HG03064 (cell line): ENCODE results near the gene GPR15.

ENCODE experiments used
- ATAC-seq: cut with Tn5 transposase; IDR thresholded peaks from one replicate; pipeline ENCODE4 v1.9.1; 2021; ENCODE audit warnings: low read depth; ENCODE audit not compliant: unreplicated experiment

GPR15 gene

GRCh38 chr3:98529856-98530459, 1.8 kb upstream of the GPR15 start:
- no peak for ATAC-seq

DNA sequence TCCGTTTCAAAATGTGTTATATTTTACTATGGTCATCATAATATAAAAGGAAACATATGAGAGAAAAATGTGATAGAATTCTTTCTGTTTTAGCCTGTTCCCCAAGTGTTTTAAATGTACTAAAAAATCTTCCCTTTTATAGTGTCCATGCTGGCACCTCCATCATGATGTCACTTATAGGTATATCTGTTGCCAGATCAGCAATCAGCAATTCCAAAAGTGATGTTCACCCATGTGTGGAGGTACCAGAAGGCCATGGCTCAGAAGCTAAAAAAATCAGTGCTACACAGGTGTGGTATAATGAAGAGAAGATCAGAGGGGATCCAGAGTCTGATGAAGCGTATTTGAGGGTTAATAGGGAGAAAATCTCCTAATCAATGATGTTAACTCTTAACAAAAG, 1.1 kb upstream of the GPR15 start:
- no peak for ATAC-seq

DNA sequence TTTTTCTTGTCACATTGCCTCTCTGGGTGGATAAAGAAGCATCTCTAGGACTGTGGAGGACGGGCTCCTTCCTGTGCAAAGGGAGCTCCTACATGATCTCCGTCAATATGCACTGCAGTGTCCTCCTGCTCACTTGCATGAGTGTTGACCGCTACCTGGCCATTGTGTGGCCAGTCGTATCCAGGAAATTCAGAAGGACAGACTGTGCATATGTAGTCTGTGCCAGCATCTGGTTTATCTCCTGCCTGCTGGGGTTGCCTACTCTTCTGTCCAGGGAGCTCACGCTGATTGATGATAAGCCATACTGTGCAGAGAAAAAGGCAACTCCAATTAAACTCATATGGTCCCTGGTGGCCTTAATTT, 478 bp downstream of the GPR15 start:
- ATAC-seq = no peak

- ATAC-seq = no peak
Observed at GRCh38 chr3:98532709-98533571, 1.2 kb downstream of the GPR15 start.

GRCh38 chr3:98534168-98534567, 2.4 kb downstream of the GPR15 start:
- no peak for ATAC-seq

DNA sequence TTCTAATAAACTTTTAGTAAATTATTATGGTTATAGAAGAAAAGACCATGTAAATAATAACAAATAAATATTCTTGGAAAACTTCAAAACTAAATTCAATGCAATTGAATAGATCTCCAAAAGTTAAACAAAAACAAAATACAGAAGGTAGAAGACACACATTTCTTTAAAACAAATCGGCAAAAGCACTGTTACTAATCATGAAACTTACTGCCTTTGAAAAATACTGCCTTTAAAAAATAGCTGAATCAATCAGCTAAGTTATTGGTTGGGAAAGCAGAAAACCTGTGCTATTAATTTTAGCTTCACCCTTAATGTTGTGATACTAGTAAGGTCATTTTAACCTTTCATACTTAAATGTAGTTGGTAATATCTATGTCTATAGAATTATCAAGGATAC, 3.0 kb downstream of the GPR15 start:
- no peak for ATAC-seq

DNA sequence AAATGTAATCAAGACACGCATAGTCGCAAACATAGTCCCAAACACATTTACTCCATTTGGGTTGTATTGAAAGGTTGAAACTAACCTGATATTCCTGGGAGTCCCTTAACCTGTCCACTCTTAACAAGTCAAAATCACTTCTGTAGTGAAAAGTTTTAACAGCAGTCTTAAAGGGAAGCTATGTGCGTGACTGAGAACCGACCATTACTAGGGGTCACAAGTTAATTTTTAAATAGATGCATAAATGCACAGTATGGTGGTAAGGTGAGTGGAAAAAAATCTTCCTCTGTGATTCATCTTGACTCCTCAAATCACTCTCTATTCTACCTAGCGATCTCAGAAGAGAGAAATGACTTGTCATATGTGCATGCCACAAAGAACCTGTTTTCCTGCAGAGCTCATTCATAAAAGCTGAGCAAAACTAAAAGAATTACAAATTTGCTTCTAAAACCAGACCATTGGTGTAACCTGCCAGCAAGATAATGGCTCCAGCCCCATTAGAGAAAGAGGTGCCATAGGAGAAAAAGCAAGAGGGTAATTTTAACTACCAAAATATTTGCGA, 4.8 kb downstream of the GPR15 start:
- peak; percentile 74 for ATAC-seq

GRCh38 chr3:98540346-98540745, 8.6 kb downstream of the GPR15 start:
- ATAC-seq = peak; percentile 42

- ATAC-seq = no peak
Observed at GRCh38 chr3:98541695-98542094, 9.9 kb downstream of the GPR15 start.

DNA sequence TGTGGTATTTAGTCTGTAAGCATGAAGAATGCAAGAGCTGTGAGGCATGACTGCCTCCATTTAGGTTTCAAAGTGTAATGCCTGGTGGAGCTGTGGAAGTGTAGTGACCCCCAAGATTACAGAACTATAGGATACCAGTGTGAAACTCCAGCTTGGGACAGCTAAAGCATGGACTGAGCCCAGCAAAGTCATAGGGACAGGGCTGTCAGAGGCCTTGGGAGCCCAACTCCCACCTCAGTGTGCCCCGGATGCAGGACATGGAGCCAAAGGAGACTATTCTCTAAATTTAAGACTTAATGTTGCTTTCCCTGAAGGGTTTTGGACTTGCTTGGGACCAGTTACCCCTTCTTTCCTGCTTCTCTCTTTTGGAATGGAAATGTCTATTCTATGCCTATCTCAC, 10.8 kb downstream of the GPR15 start:
- ATAC-seq = no peak

GRCh38 chr3:98545940-98546339, 14.2 kb downstream of the GPR15 start:
- ATAC-seq = no peak

GRCh38 chr3:98548544-98548943, 16.8 kb downstream of the GPR15 start:
- no peak for ATAC-seq

DNA sequence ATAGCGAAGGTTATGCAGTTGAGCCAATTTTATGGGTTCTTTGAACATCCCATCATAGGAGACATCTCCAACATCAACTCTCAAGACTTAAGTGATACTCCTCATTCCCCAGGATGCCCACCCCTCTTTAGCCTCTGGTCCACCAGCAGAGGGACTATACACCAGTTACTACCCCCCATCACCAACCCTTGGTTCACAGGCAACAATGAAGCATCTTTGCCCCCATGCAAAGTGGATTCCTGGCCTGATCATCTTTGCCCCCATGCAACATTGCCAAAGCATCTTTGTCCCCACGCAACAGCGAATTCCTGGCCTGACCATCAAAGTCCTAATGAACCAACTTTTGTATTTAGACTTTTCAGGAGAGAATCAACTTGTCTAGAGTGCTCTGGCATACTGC, 19.1 kb downstream of the GPR15 start:
- no peak for ATAC-seq

DNA sequence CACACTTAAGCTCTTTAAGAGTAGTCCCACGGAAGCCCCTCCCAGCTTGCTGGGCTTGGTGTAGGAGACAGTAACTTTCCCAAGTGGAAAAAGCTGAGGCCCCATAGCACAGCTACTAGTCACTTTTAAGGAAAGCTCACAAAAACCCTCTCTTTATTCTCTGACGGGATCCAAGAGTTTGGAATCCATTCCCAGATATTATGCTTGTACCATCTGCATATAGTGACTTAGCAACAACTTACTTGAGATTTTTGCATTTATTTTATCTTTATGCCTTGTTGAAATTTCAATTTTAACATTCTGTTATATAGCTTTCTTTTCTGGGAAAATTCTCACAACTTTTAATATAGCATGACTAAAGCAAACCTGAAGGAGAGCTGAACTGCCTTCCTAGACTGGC, 19.5 kb downstream of the GPR15 start:
- no peak for ATAC-seq

GRCh38 chr3:98551754-98552153, 20.0 kb downstream of the GPR15 start:
- no peak for ATAC-seq

DNA sequence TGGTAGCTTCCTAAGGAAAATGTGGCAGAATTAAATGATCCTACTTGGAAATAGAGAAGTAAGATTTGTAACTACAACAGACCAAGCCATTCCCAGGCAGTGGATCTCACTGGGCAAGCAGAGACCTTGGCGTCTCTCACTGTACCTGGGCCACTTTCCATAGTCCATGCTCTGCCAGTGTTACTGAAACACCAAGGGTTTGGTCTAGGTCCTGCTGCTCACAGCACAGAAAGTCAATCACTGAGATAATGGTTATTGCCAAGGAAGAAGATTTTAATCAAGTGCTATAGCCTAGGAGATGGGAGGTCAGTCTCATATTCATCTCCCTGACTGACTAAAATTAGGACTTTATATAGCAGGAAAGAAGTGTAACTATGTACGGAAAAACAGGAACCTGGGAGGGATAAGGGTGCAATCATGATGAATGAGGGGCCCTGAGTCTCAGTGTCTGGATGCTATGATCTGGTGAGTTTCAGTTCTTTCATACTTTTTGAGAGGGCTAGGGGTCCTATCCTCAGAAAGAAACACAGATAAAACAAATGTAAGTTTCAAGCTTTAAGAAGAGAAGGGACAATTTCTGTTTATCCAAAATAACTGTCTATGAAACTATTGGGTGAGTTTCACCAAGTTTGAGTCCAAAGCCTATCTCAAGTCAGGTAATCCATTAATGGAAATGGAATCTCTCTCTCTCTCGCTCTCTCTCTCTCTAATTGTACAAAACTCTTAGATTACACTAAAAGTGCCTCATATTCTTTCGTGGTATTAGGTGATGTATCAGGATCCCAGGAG, 20.6 kb downstream of the GPR15 start:
- no peak for ATAC-seq

- no peak for ATAC-seq
Observed at GRCh38 chr3:98553021-98553563, 21.3 kb downstream of the GPR15 start.

GRCh38 chr3:98553753-98554152, 22.0 kb downstream of the GPR15 start:
- ATAC-seq = no peak

- ATAC-seq = no peak
Observed at GRCh38 chr3:98554580-98554979, 22.8 kb downstream of the GPR15 start.

GRCh38 chr3:98555025-98555379, 23.2 kb downstream of the GPR15 start:
- ATAC-seq = no peak
